ENCODE results near the gene NUDT5. TPM values are rescaled to one million over a fixed set of nuclear protein-coding genes. Genes with fewer than 3 reads are reported as not detected.

Gene NUDT5
- total and polyA plus RNA-seq, 2 donors (not counting 1 experiment from before 2014, with no cell fraction given): 25.9 to 39.9 TPM

DNA sequence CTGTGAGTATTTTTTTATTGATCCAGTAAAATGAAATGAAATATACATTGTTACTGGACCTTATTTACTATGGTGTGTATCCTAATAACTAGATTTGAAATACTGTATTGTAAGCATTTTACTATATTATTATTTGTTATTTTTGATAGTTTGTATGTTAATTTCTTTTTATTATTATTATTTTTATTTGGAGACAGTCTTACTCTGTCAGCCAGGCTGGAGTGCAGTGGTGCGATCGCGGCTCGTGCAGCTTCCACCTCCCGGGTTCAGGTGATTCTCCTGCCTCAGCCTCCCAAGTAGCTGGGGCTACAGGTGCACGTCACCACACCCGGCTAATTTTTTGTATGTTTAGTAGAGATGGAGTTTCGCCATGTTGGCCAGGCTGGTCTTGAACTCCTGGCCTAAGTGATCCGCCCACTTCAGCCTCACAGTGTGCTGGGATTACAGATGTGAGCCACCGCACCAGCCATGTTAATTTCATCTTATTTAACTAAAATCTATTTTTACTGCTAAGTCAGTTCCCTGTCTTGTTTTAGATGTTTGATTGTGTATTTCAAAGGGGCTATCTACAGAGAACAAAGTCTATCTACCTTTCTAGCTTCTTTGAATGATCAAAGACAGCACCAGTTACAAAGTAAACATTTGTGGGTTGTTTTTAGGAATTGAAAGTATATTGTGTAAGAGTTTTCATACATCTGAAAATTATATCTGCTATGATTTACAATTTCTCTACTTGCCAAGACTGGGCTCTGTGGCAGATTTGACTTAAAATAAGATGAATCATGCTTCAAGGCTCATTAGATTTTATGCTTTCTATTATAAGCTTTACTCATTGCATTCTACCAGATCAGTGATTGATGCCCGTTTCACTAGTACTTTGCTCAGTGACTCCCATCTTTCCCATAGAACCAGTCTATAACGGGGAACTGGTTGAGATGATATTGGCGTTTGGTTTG, 41.9 kb upstream of the NUDT5 start:
- Mint-ChIP-seq H3K4me3 (no peak overlapping the region), H3K9me3 (ENCODE audit: insufficient read depth) (no peaks in the 10 kb centered on the region), H3K27me3 (no peaks in the 10 kb centered on the region), H3K4me1 (peaks cover 26% of the 10 kb centered on the region), H3K27ac (peak overlapping the region; percentile 29)
- Histone ChIP-seq H3K79me2 (ENCODE audit: control insufficient read depth, insufficient read depth, low read length) (peaks cover 48% of the 10 kb centered on the region), H4K20me1 (ENCODE audit: control insufficient read depth, insufficient read depth, low read length, poor library complexity, severe bottlenecking) (no peaks in the 10 kb centered on the region), H3K9me3 (ENCODE audit: control extremely low read depth in 1 of 3, control insufficient read depth in 2 of 3, insufficient read depth in 1 of 3, low read length in 2 of 3) (peaks cover 0 to 3% (median 2%) of the 10 kb centered on the region in 3 donors), H3K27me3 (replicated peaks in 1 of 4; ENCODE audit: control extremely low read depth in 1 of 4, control insufficient read depth in 3 of 4, insufficient read depth in 4 of 4, low read length in 3 of 4) (no peaks in the 10 kb centered on the region), H3K36me3 (replicated peaks in 1 of 2; ENCODE audit: control extremely low read depth in 1 of 2, control insufficient read depth in 1 of 2, extremely low read depth in 1 of 2, insufficient read depth in 2 of 2, low read length in 1 of 2) (peaks cover 16 to 52% of the 10 kb centered on the region in 2 experiments), H3K9ac (ENCODE audit: low read length) (no peak overlapping the region), H3K4me2 (replicated peaks; ENCODE audit: low read depth, low read length, poor library complexity, severe bottlenecking) (no peak overlapping the region), H3K27ac (ENCODE audit: low read length in 2 of 2) (peak overlapping the region in 1 of 2 donors; percentile 32), H3K4me3 (ENCODE audit: control extremely low read depth in 1 of 5, extremely low read depth in 1 of 5, insufficient read depth in 1 of 5, low read depth in 2 of 5, low read length in 4 of 5) (no peak overlapping the region), H2AFZ (ENCODE audit: insufficient read depth, low read depth, low read length, poor library complexity, severe bottlenecking) (no peak overlapping the region), H3K4me1 (ENCODE audit: control insufficient read depth in 2 of 2, insufficient read depth in 2 of 2, low read length in 2 of 2) (peaks cover 18 to 19% of the 10 kb centered on the region in 2 donors)
- 93% methylated on average over 6 of the region's 13 CpGs for WGBS (ENCODE audit: insufficient coverage)
- DNase-seq: no peak
- no peak for ATAC-seq (ENCODE audit: low read depth)
- ChIA-PET POLR2A (no interaction called here), CTCF (interaction anchor here (0.5 to 2.0 kb wide), 5 partner anchors 17 to 446 kb away, joined by 3 to 14 read pairs (median 4); no protein-coding TSS in a partner anchor)
- TF ChIP-seq, protein P1, sequence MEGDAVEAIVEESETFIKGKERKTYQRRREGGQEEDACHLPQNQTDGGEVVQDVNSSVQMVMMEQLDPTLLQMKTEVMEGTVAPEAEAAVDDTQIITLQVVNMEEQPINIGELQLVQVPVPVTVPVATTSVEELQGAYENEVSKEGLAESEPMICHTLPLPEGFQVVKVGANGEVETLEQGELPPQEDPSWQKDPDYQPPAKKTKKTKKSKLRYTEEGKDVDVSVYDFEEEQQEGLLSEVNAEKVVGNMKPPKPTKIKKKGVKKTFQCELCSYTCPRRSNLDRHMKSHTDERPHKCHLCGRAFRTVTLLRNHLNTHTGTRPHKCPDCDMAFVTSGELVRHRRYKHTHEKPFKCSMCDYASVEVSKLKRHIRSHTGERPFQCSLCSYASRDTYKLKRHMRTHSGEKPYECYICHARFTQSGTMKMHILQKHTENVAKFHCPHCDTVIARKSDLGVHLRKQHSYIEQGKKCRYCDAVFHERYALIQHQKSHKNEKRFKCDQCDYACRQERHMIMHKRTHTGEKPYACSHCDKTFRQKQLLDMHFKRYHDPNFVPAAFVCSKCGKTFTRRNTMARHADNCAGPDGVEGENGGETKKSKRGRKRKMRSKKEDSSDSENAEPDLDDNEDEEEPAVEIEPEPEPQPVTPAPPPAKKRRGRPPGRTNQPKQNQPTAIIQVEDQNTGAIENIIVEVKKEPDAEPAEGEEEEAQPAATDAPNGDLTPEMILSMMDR (IDR thresholded peaks at IDR 0.05): no peak
- no peak for TF ChIP-seq EZH2 (IDR thresholded peaks at IDR 0.05; ENCODE audit: borderline replicate concordance, insufficient read depth, low read depth, low read length, poor library complexity, severe bottlenecking)
- intact Hi-C loops (cut with micrococcal nuclease): no loop called here

DNA sequence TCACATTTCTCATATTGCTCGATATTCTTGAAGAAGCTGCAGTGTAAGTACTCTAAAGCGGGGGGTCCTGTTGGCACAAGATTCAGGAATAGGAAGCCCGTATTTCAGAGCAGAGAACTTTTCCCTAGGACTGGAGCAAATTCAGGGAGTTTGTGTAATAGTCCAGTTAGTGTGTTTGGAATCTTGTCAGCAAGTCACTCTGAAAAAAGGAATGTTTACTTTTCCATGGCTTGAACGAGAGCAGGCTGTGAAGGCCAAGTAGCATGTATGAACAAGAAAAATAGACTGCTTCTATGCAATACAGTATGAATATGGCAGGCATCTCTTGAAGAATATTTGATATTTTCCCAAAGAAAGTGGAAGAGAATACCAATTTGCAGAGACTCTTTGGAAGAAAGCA, 40.1 kb upstream of the NUDT5 start:
- intact Hi-C loops (cut with micrococcal nuclease): no loop called here
- Histone ChIP-seq H2AFZ (ENCODE audit: insufficient read depth, low read depth, low read length, poor library complexity, severe bottlenecking) (no peak overlapping the region), H3K4me2 (replicated peaks; ENCODE audit: low read depth, low read length, poor library complexity, severe bottlenecking) (no peak overlapping the region), H3K4me3 (ENCODE audit: control extremely low read depth in 1 of 5, extremely low read depth in 1 of 5, insufficient read depth in 1 of 5, low read depth in 2 of 5, low read length in 4 of 5) (no peak overlapping the region), H3K36me3 (replicated peaks in 1 of 2; ENCODE audit: control extremely low read depth in 1 of 2, control insufficient read depth in 1 of 2, extremely low read depth in 1 of 2, insufficient read depth in 2 of 2, low read length in 1 of 2) (peaks cover 18 to 67% of the 10 kb centered on the region in 2 experiments), H3K4me1 (ENCODE audit: control insufficient read depth in 2 of 2, insufficient read depth in 2 of 2, low read length in 2 of 2) (peaks cover 1 to 3% of the 10 kb centered on the region in 2 donors), H3K79me2 (ENCODE audit: control insufficient read depth, insufficient read depth, low read length) (peaks cover 34% of the 10 kb centered on the region), H4K20me1 (ENCODE audit: control insufficient read depth, insufficient read depth, low read length, poor library complexity, severe bottlenecking) (no peaks in the 10 kb centered on the region), H3K27me3 (replicated peaks in 1 of 4; ENCODE audit: control extremely low read depth in 1 of 4, control insufficient read depth in 3 of 4, insufficient read depth in 4 of 4, low read length in 3 of 4) (no peaks in the 10 kb centered on the region), H3K9ac (ENCODE audit: low read length) (no peak overlapping the region), H3K9me3 (ENCODE audit: control extremely low read depth in 1 of 3, control insufficient read depth in 2 of 3, insufficient read depth in 1 of 3, low read length in 2 of 3) (peaks cover 0 to 2% (median 0%) of the 10 kb centered on the region in 3 donors), H3K27ac (ENCODE audit: low read length in 2 of 2) (no peak overlapping the region)
- no peaks in the 10 kb centered on the region for H3K27me3 Mint-ChIP-seq
- TF ChIP-seq, protein P1 (IDR thresholded peaks at IDR 0.05): no peak
- no peak for TF ChIP-seq EZH2 (IDR thresholded peaks at IDR 0.05; ENCODE audit: borderline replicate concordance, insufficient read depth, low read depth, low read length, poor library complexity, severe bottlenecking)
- POLR2A ChIA-PET: no interaction called here
- DNase-seq (no peak), ATAC-seq (ENCODE audit: low read depth) (no peak)
- WGBS (ENCODE audit: insufficient coverage): 100% methylated on average over 4 of the region's 4 CpGs
- H3K9me3 Mint-ChIP-seq (ENCODE audit: insufficient read depth): no peaks in the 10 kb centered on the region
- no peak overlapping the region for H3K4me3 Mint-ChIP-seq
- H3K27ac Mint-ChIP-seq: no peak overlapping the region
- peaks cover 9% of the 10 kb centered on the region for H3K4me1 Mint-ChIP-seq
- CTCF ChIA-PET: no interaction called here
